Caco-2 (cell line): ENCODE measurements around the gene SANBR. TPM values are rescaled to one million over a fixed set of nuclear protein-coding genes. Genes with fewer than 3 reads are reported as not detected.

Source experiments
- BruUV-seq: library from RNA; stranded (reverse); fragments of 400-500 nt; replicated peaks from 2 replicates; lab custom pipeline; 2021; lab: Mats Ljungman, UMichigan
- CTCF ChIA-PET: fragments of 300-600 bp; sonication (Branson Sonifier 250); formaldehyde crosslinking; loops from one replicate; lab custom pipeline; 2022; ENCODE audit warnings: antibody characterized with exemption; lab: Charles Lee
- POLR2A ChIA-PET: fragments of 300-600 bp; sonication (Branson Sonifier 250); formaldehyde crosslinking; loops from one replicate; lab custom pipeline; 2022; ENCODE audit warnings: antibody characterized with exemption; lab: Charles Lee
- DNase-seq, 2 experiments: peaks; one replicate each; pipeline versions ENCODE4 v3.0.0 to v3.0.0-alpha.2; 2020 to 2022
- H3K27me3 ChIP-seq: replicated peaks from 2 replicates; pipeline ENCODE4 v1.6.0; 2011; ENCODE audit warnings: low read length; ENCODE audit not compliant: control insufficient read depth, insufficient read depth
- H3K36me3 ChIP-seq: 2 replicates; pipeline ENCODE4 v1.5.1; 2011; ENCODE audit warnings: low read length; ENCODE audit not compliant: control insufficient read depth, insufficient read depth
- H3K4me1 ChIP-seq: fragments of 250-450 bp; sonication (Bioruptor Pico); 2 replicates; pipeline ENCODE4 v1.5.1; 2020; ENCODE audit warnings: mild to moderate bottlenecking
- H3K4me3 ChIP-seq: 2 replicates; pipeline ENCODE4 v1.5.1; 2011; ENCODE audit warnings: low read depth, mild to moderate bottlenecking, control low read depth, low read length
- H3K9me3 ChIP-seq: fragments of 250-450 bp; sonication (Bioruptor Pico); 2 replicates; pipeline ENCODE4 v1.5.1; 2020; ENCODE audit warnings: mild to moderate bottlenecking, moderate library complexity
- H3K27ac Mint-ChIP-seq: one replicate; pipeline ENCODE4 v1.8.0; 2022; ENCODE audit warnings: mixed read lengths; ENCODE audit not compliant: unreplicated experiment
- H3K27me3 Mint-ChIP-seq: one replicate; pipeline ENCODE4 v1.8.0; 2022; ENCODE audit warnings: mixed read lengths; ENCODE audit not compliant: insufficient read depth, unreplicated experiment
- H3K36me3 Mint-ChIP-seq: one replicate; pipeline ENCODE4 v1.8.0; 2022; ENCODE audit warnings: mild to moderate bottlenecking, mixed read lengths; ENCODE audit not compliant: insufficient read depth, unreplicated experiment
- H3K4me1 Mint-ChIP-seq: one replicate; pipeline ENCODE4 v1.8.0; 2022; ENCODE audit warnings: low read depth, mixed read lengths; ENCODE audit not compliant: unreplicated experiment
- H3K4me3 Mint-ChIP-seq: one replicate; pipeline ENCODE4 v1.8.0; 2022; ENCODE audit warnings: mild to moderate bottlenecking, moderate library complexity, mixed read lengths; ENCODE audit not compliant: unreplicated experiment
- H3K9me3 Mint-ChIP-seq: one replicate; pipeline ENCODE4 v1.8.0; 2022; ENCODE audit warnings: mixed read lengths; ENCODE audit not compliant: unreplicated experiment
- intact Hi-C: fragments of 100-400 bp; cut with micrococcal nuclease; formaldehyde crosslinking; loops from one replicate; pipeline ENCODE4 v1.10.0; 2022; ENCODE audit not compliant: unreplicated experiment
- total RNA-seq: library from RNA; stranded (reverse); gene quantifications from 2 replicates; pipeline ENCODE4 v1.2.3, GENCODE V29; 2022
- TF ChIP-seq, protein P1 (sequence below), 2 experiments: fragments of 200-600 bp in 1 of 2; IDR thresholded peaks; 1 replicate in 1 of 2; 2 replicates in 1 of 2; pipeline versions ENCODE4 v1.5.1 to v1.8.0; 2011 to 2022; ENCODE audit warnings: antibody characterized with exemption in 1 of 2, control low read depth in 1 of 2, inconsistent platforms in 1 of 2, low read depth in 1 of 2, low read length in 1 of 2, mild to moderate bottlenecking in 1 of 2, moderate library complexity in 1 of 2; ENCODE audit not compliant: insufficient read depth in 1 of 2, severe bottlenecking in 1 of 2, unreplicated experiment in 1 of 2

The SANBR gene
- total RNA-seq, 1 experiment from 2014 or later = 14.3 TPM

- TF ChIP-seq, protein P1, sequence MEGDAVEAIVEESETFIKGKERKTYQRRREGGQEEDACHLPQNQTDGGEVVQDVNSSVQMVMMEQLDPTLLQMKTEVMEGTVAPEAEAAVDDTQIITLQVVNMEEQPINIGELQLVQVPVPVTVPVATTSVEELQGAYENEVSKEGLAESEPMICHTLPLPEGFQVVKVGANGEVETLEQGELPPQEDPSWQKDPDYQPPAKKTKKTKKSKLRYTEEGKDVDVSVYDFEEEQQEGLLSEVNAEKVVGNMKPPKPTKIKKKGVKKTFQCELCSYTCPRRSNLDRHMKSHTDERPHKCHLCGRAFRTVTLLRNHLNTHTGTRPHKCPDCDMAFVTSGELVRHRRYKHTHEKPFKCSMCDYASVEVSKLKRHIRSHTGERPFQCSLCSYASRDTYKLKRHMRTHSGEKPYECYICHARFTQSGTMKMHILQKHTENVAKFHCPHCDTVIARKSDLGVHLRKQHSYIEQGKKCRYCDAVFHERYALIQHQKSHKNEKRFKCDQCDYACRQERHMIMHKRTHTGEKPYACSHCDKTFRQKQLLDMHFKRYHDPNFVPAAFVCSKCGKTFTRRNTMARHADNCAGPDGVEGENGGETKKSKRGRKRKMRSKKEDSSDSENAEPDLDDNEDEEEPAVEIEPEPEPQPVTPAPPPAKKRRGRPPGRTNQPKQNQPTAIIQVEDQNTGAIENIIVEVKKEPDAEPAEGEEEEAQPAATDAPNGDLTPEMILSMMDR (IDR thresholded peaks at IDR 0.05; ENCODE audit: insufficient read depth in 1 of 2, low read depth in 1 of 2, low read length in 1 of 2, severe bottlenecking in 1 of 2, unreplicated experiment in 1 of 2) = no peak
- ChIA-PET CTCF (no interaction called here), POLR2A (no interaction called here)
- Mint-ChIP-seq H3K27me3 (no peaks in the 10 kb centered on the region), H3K27ac (no peak overlapping the region), H3K36me3 (peaks cover 11% of the 10 kb centered on the region), H3K4me1 (no peaks in the 10 kb centered on the region), H3K4me3 (no peak overlapping the region), H3K9me3 (peaks cover 12% of the 10 kb centered on the region)
- BruUV-seq = no TSS peak
- H3K4me1 ChIP-seq = no peaks in the 10 kb centered on the region
- intact Hi-C loops = no loop called here
- DNase-seq = no peak
- no peaks in the 10 kb centered on the region for H3K27me3 ChIP-seq
- H3K4me3 ChIP-seq = no peak overlapping the region
- no peaks in the 10 kb centered on the region for H3K36me3 ChIP-seq
- no peaks in the 10 kb centered on the region for H3K9me3 ChIP-seq
These were observed 46.0 kb downstream of the SANBR start for GRCh38 chr2:61111708-61112107.

DNA sequence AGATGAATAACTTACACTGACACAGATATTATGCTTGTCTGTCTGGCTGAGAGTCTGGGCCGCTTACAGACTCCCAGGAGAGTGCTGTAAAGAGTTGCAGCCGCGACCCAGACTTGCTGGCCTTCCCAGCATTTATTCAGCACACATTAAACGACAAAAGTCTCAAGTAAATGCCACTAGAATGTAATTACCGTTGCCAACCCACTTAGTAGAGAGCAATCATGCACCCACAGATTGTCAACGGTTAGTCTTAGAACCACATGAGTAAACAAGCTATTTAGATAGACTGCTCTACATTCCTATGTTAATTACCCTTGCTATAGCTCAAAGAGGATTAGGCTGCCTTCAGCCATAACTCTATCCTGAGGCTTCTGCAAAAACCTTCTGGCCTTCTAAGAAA is 48.5 kb downstream of the SANBR start:
- Mint-ChIP-seq H3K4me3 (no peak overlapping the region), H3K27ac (no peak overlapping the region), H3K9me3 (peaks cover 12% of the 10 kb centered on the region), H3K4me1 (no peaks in the 10 kb centered on the region), H3K36me3 (peaks cover 10% of the 10 kb centered on the region), H3K27me3 (no peaks in the 10 kb centered on the region)
- no peak overlapping the region for H3K4me3 ChIP-seq
- no peaks in the 10 kb centered on the region for H3K4me1 ChIP-seq
- no peaks in the 10 kb centered on the region for H3K9me3 ChIP-seq
- no peaks in the 10 kb centered on the region for H3K36me3 ChIP-seq
- no TSS peak for BruUV-seq
- no peaks in the 10 kb centered on the region for H3K27me3 ChIP-seq
- DNase-seq = no peak
- CTCF ChIA-PET = no interaction called here
- POLR2A ChIA-PET = no interaction called here
- intact Hi-C loops = no loop called here
- TF ChIP-seq, protein P1 (IDR thresholded peaks at IDR 0.05; ENCODE audit: insufficient read depth in 1 of 2, low read depth in 1 of 2, low read length in 1 of 2, severe bottlenecking in 1 of 2, unreplicated experiment in 1 of 2) = no peak

Other genes with a start within 250 kb of the SANBR start
- 11.8 and 12.2 TPM in 2 replicates for gene REL, start 184.3 kb upstream of the SANBR start, total RNA-seq
- gene PEX13, start 48.2 kb upstream of the SANBR start, total RNA-seq = 36.6 and 37.4 TPM in 2 replicates
- 10.0 and 12.1 TPM in 2 replicates for gene PUS10, start 47.6 kb upstream of the SANBR start, total RNA-seq
- gene C2orf74, start 96.3 kb downstream of the SANBR start, total RNA-seq = not detected in 2 replicates